Anterior cingulate cortex (tissue), 58 donors: ENCODE data around the gene PPTC7.
"Not testable (repeated sequence)": the region's sequence is repeated elsewhere in the genome, so short reads cannot be mapped to it uniquely, and the experiment has no call there.

Experiments
- DNase-seq, 58 donors: peaks; one replicate each; lab custom pipeline; 2025; lab: John Stamatoyannopoulos, UW

Gene PPTC7

GRCh38 chr12:110563702-110564470, 19.2 kb downstream of the PPTC7 start:
- no peak for DNase-seq

- DNase-seq, result not testable (repeated sequence)
Measured at GRCh38 chr12:110562386-110562785, 20.7 kb downstream of the PPTC7 start.

- no peak for DNase-seq
Measured at GRCh38 chr12:110561471-110562201, 21.5 kb downstream of the PPTC7 start.

GRCh38 chr12:110560946-110561345, 22.2 kb downstream of the PPTC7 start:
- no peak for DNase-seq

GRCh38 chr12:110560048-110560447, 23.1 kb downstream of the PPTC7 start:
- DNase-seq, result no peak

GRCh38 chr12:110558945-110559344, 24.2 kb downstream of the PPTC7 start:
- not testable (repeated sequence) for DNase-seq

- DNase-seq, result no peak
Measured at GRCh38 chr12:110557300-110557699, 25.8 kb downstream of the PPTC7 start.

GRCh38 chr12:110556705-110557104, 26.4 kb downstream of the PPTC7 start:
- no peak for DNase-seq

GRCh38 chr12:110555577-110556406, 27.3 kb downstream of the PPTC7 start:
- no peak for DNase-seq

- no peak for DNase-seq
Measured at GRCh38 chr12:110554184-110554583, 28.9 kb downstream of the PPTC7 start.

GRCh38 chr12:110550981-110551380, 32.1 kb downstream of the PPTC7 start:
- no peak for DNase-seq

- DNase-seq, result no peak
Measured at GRCh38 chr12:110549716-110550115, 33.4 kb downstream of the PPTC7 start.

- no peak for DNase-seq
Measured at GRCh38 chr12:110548678-110549077, 34.4 kb downstream of the PPTC7 start.

- DNase-seq, result no peak
Measured at GRCh38 chr12:110547090-110547489, 36.0 kb downstream of the PPTC7 start.

GRCh38 chr12:110546339-110546738, 36.8 kb downstream of the PPTC7 start:
- no peak for DNase-seq

GRCh38 chr12:110545812-110546211, 37.3 kb downstream of the PPTC7 start:
- DNase-seq, result no peak

GRCh38 chr12:110545259-110545658, 37.9 kb downstream of the PPTC7 start:
- DNase-seq, result not testable (repeated sequence)

GRCh38 chr12:110543965-110544364, 39.2 kb downstream of the PPTC7 start:
- DNase-seq, result no peak

- peak in 43 of 58 donors; percentile 3 to 65 (median 20) for DNase-seq
Measured at GRCh38 chr12:110543252-110543959, 39.7 kb downstream of the PPTC7 start.

GRCh38 chr12:110540048-110540447, 43.1 kb downstream of the PPTC7 start:
- no peak for DNase-seq
